NCI-H524 treated with DMSO at 0.1 percent for 48 hours (cell line): ENCODE results near the gene LAMTOR5.

Experiments
- DNase-seq: peaks from one replicate; lab custom pipeline; 2025; lab: John Stamatoyannopoulos, UW

LAMTOR5 gene

DNA sequence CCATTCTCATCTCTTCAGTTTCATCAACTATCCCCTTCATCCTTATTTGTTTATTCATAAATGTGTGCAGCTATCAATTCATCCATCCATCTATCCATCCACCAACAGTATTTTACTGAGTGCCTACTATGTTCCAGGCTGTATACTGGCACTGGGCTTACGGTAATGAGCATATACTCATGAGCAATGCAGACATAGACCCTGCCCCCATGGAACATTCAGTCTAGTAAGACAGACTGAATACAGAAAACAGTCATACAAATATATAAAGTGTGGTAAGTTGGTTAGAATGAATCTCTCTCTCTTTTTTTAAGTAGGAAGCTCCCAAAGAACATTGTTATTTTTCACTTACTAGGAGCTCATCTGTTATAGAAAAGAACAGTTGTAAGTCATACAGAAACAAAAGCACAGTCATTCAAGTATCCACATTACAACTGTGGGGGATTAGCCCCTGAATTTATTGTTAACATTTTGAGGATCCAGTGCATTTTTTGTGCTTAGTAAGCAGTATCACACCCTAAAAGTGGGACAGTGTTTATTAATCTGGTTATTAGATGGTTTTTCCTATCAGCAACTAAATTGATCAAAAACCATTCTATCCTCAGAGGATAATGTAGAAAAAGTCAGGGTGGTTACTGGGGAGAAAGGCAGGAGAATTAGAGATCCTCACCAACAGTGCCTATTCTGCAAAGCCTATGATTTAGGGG, 20.3 kb downstream of the LAMTOR5 start:
- no peak for DNase-seq

GRCh38 chr1:110385369-110385768, 22.1 kb downstream of the LAMTOR5 start:
- DNase-seq, result no peak

GRCh38 chr1:110384581-110385321, 22.7 kb downstream of the LAMTOR5 start:
- no peak for DNase-seq

GRCh38 chr1:110383251-110383990, 24.1 kb downstream of the LAMTOR5 start:
- DNase-seq, result no peak

- no peak for DNase-seq
Measured at GRCh38 chr1:110380672-110381283, 26.7 kb downstream of the LAMTOR5 start.

- DNase-seq, result no peak
Measured at GRCh38 chr1:110375490-110375889, 32.0 kb downstream of the LAMTOR5 start.

DNA sequence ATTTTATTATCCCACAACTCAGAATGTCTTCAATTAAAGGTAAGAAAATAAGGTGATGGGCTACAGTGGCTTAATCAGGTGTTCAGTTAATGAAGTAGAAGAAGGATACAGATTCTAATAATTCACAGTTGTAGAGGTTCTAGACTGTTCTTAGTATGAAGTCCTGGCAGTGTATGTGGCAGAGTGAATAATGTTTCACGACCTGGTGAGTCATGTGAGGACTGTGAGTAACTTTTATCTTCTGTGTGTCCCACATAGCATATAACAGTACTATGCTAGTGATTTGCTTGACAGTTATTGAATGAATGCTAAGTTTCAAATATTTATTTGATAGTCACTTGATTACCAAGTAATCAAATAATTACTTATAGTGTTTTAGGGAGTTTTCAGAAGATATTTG, 36.7 kb downstream of the LAMTOR5 start:
- no peak for DNase-seq

GRCh38 chr1:110364221-110364620, 43.3 kb downstream of the LAMTOR5 start:
- no peak for DNase-seq

- no peak for DNase-seq
Measured at GRCh38 chr1:110361856-110362255, 45.6 kb downstream of the LAMTOR5 start.

GRCh38 chr1:110360431-110360830, 47.1 kb downstream of the LAMTOR5 start:
- no peak for DNase-seq

DNA sequence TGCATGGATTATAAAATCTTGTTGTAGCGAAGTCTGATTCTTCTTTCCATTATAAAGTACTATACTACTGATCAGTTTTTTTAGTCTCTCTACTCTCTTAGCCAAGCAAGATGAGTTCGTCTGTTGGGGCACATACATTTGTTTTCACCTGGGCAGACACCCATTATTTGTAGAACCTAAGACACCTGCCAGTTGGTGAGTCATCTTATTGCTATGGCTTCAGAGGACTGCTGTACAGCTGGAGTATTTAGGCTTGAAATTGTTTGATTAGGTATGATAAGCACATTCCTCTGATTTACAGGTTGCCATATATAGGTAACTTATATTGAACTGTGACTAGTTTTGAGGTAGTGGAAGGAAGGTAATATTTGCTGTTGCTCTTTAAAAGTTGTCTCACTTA, 51.1 kb downstream of the LAMTOR5 start:
- no peak for DNase-seq

DNA sequence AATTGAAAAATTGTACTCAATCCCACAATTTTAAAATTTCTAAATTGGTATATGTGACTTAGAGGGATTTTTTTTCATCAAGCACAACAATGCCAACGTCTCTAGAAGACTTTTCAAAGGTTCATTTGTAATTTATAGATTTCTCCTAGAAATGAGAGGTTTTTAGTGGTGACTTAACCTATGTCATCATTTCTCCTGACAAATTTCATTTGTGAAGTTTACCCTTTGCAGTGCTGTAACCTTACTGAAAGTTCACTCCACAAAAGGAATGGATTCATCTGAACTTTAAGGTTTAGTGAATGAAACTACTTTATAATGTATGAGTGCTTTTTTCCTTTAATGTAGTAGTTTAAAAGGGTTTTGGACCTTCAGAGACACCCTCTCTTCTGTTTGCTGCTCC, 52.2 kb downstream of the LAMTOR5 start:
- DNase-seq, result no peak
